ENCODE data around the gene TDRD5.
"Not testable (repeated sequence)": the region's sequence is repeated elsewhere in the genome, so short reads cannot be mapped to it uniquely, and the experiment has no call there.

Gene TDRD5

DNA sequence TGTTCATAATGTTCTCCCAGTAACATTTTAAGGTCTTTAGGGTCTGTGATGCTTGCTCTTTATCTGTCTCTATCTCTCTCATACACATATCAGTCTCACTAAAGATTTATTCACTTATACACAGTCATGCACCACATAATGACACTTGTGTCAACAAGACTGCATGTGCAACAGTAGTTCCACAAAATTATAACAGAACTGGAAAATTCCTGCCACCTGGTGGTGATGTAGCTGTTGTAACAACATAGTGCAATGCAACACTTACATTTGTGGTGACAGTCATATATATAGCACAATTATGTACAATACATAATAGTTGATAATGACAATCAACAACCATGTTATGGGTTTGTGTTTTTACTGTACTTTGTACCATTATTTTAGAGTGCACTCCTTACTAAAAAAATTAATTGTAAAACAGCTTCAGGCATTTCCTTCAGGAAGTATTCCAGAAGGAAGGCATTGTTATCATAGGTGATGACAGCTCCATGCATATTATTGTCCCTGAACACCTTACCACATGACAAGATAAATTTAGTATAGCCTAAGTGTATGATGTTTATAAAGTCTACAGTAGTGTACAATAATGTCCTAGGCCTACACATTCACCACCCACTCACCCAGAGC, 8.1 kb downstream of the TDRD5 start:
- DNase-seq = peak; percentile 48

GRCh38 chr1:179601093-179601492, 9.5 kb downstream of the TDRD5 start:
- DNase-seq = no peak

GRCh38 chr1:179612361-179612760, 20.7 kb downstream of the TDRD5 start:
- DNase-seq = no peak

GRCh38 chr1:179630719-179631118, 39.1 kb downstream of the TDRD5 start:
- DNase-seq = no peak

GRCh38 chr1:179632868-179633267, 41.2 kb downstream of the TDRD5 start:
- no peak for DNase-seq

- DNase-seq = no peak
Observed at GRCh38 chr1:179637211-179637860, 45.7 kb downstream of the TDRD5 start.

GRCh38 chr1:179661018-179661417, 69.4 kb downstream of the TDRD5 start:
- no peak for DNase-seq

- DNase-seq = no peak
Observed at GRCh38 chr1:179663810-179664209, 72.2 kb downstream of the TDRD5 start.

DNA sequence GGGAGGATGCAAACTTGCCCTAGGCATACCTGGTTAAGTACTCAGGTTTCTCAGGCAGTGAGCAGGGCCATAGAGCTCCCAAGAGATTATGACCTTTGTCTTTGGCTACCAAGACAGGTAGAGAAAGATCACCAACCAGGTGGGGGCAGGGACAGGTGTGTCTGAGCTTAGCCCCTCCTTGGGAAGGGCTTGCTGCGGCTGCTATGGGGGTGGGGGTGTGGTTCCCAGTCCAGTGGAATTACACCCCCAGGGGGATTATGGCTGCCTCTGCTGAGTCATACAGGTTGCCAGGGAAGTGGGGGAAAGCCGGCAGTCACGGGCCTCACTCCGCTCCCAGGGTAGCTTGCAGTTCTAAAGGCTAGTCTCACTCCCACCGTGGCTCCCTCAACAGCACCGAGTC, 86.2 kb downstream of the TDRD5 start:
- DNase-seq = no peak

- not testable (repeated sequence) for DNase-seq
Observed at GRCh38 chr1:179694530-179694929, 102.9 kb downstream of the TDRD5 start.

GRCh38 chr1:179702946-179703539, 111.4 kb downstream of the TDRD5 start:
- no peak for DNase-seq

GRCh38 chr1:179706339-179706941, 114.8 kb downstream of the TDRD5 start:
- peak; percentile 16 for DNase-seq

- DNase-seq = no peak
Observed at GRCh38 chr1:179707406-179707805, 115.8 kb downstream of the TDRD5 start.

GRCh38 chr1:179708434-179709195, 117.0 kb downstream of the TDRD5 start:
- no peak for DNase-seq

- peak; percentile 1 for DNase-seq
Observed at GRCh38 chr1:179709841-179710329, 118.3 kb downstream of the TDRD5 start.

DNA sequence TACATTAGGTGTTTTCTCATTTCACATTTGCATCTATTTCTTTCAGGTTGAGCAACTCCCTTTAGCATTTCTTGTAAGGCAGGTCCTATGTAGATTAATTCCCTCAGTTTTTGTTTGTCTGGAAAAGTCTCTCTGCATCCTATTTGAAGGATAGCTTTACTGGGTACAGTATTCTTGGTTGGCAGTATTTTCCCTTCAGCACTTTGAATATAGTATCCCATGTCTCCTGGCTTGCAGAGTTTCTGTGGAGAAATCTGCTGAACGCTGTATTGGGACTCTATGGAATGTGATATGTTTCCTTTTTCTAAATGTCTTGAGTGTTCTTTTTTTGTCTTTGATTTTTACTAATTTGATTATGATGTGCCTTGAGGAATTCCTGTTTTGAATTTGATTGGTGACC, 122.5 kb downstream of the TDRD5 start:
- no peak for DNase-seq

DNA sequence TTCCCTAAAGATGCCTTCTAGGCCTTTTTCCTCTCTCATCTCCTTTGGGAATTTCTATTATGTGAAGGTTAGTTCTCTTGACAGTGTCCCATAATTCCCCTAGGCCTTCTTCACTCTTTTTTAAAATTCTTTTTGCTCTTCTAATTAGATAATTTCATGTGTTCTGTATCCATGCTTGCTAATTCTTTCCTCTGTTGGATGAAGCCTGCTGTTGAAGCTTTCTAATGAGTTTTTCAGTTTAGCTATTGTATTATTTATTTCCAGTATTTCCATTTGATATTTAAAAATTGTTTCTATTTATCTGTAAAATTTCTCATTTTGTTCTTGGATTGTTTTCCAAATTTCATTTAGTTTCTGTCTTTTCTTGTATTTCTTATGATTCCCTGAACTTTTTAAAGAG, 123.0 kb downstream of the TDRD5 start:
- no peak for DNase-seq

DNA sequence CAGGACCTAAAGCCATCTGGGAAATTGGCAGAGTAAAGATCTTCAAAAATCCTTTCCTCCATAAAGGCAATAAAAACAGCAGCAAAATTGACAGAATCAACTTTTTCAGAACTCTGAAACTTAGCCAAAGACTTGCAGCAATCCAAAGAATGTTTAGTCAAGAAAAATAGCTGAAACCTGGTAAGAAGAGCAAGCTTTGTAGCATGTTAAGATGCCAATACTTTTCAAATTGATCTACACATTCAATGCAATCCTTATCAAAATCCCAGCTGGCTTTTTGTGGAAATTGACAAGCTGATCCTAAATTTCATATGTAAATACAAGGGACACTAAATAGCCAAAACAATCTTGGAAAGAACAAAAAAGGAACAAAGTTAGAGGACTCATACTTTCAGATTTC, 127.6 kb downstream of the TDRD5 start:
- DNase-seq = no peak

DNA sequence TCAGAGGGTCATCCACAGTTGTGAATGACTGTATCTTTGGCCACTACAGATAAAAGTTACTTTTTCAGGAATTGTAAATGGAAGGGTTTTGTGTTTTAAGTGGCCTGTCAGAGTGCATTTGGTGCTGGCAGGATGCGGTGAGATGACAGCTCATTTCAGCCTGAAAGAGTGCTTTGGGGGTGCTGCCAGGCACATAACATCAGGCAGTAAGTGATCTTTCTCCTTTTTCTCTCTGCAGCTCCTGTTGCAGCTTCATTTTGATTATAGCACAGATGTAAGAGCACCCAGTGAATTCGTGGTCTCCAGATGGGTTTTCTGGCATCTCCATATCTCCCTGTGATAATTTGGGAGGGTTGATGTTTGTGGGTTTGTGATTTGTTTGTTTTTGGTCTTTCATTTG, 136.6 kb downstream of the TDRD5 start:
- no peak for DNase-seq

DNA sequence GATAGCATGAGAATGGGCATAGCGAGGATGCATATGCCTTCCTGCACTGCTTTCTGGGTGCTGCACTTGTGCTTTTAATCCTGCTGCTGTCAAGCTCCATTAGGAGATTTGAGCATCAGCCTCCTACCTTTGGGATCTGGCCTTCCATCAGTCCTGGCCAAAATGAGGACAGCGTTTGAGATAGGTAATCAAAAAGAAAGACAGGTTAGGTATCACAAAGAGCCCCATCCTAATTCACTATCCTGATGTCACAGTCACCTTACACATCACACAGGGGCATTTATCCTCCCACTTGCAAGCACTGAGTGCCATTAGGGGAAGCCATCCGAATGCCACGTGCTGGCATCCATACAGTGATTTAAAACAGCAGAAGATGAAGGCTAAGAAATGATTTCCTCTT, 138.2 kb downstream of the TDRD5 start:
- DNase-seq = no peak

DNA sequence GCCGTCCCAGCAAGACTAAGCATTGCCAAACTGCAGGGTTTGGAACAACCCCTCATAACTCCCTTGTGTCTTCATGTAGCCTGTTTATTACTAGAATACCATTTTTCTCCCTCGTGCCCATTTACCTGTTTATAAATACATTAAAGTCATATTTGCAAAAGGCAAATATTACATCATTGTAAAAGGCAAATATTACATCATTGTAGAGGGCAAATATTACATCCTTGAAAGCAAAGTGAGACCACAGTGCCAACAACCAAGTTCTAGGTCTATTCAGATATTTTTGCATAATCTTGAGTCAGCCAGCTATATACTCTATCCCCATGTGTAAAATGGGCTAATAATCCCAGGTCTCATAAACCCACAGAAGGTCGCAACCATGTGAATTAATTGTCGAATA, 140.0 kb downstream of the TDRD5 start:
- DNase-seq = no peak
